IPS-18c (cell line): Measurements from ENCODE around the gene MYH16.
"Not testable (repeated sequence)": the region's sequence is repeated elsewhere in the genome, so short reads cannot be mapped to it uniquely, and the experiment has no call there.

Experiments used
- H3K4me3 ChIP-seq: 2 replicates; pipeline ENCODE4 v1.7.0; 2013; ENCODE audit warnings: low read depth, mild to moderate bottlenecking, low read length, moderate library complexity; ENCODE audit not compliant: insufficient read depth
- H3K9me3 ChIP-seq: one replicate; pipeline ENCODE4 v1.6.1; 2013; ENCODE audit warnings: mild to moderate bottlenecking, low read length, moderate library complexity; ENCODE audit not compliant: control insufficient read depth, insufficient read depth

The MYH16 gene

DNA sequence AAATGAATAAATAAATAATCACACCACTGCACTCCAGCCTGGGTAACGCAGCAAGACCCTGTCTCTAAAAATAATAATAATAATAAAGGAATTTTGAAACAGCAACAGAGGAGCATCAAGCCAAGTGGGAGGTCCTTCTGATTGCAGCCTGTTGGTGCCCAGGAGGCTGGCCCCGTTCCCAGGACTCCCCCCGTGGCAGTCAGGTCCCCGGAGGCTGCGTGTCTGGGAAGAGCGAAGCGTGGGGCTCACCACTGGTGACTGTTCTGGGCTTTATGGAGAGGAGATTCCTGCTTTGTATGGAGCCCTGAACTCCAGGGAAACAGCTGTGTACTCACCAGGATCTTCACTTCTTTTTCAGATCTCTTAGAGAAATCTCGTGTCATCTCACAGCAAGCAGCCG lies 19.3 kb upstream of the MYH16 start:
- Histone ChIP-seq H3K4me3 (no peak overlapping the region), H3K9me3 (no peaks in the 10 kb centered on the region)

DNA sequence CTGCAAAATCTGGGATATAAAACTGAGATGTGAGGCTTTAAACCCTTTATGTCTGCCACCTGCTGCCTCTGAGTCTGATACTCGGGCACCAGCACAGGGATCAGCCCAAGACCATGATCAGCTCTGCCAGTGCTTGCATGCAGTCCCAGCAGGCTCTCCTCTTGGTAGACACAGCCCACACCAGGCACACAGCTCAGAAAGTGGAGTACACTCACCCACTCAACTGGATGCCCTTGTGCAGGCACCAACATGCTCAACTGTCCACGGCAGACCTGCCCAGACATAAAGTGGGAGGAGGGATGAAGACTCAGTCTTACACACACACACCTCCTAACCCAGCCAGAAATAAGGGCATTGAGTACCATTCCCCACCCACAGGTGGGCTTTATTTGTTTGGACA lies 18.2 kb upstream of the MYH16 start:
- no peak overlapping the region for H3K4me3 ChIP-seq
- no peaks in the 10 kb centered on the region for H3K9me3 ChIP-seq

- no peaks in the 10 kb centered on the region for H3K9me3 ChIP-seq
Observed at GRCh38 chr7:99255463-99255862, 17.2 kb upstream of the MYH16 start.

GRCh38 chr7:99257065-99257464 lies 15.6 kb upstream of the MYH16 start:
- no peak overlapping the region for H3K4me3 ChIP-seq
- no peaks in the 10 kb centered on the region for H3K9me3 ChIP-seq

More at GRCh38 chr7:99255463-99255862, 17.2 kb upstream of the MYH16 start:
- H3K4me3 ChIP-seq: no peak overlapping the region

GRCh38 chr7:99257675-99258074 lies 15.0 kb upstream of the MYH16 start:
- no peak overlapping the region for H3K4me3 ChIP-seq
- no peaks in the 10 kb centered on the region for H3K9me3 ChIP-seq

DNA sequence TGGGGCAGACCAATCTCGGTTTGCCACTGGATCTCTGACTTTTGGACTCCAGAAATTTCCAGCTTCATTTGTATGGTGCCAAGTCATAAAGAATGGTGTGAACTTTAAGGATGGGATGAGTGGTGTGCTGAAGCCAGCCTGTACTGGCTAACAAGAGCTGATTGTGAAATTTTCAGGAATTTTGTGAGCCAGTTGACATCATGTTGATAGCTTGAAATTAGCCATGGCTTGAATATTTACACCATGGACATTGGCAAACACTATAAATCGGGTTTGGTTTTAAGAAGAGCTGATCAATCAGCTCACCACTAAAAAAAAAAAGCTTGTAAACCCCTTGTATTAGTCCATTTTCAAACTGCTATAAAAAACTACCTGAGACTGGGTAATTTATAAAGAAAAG lies 14.1 kb upstream of the MYH16 start:
- no peak overlapping the region for H3K4me3 ChIP-seq
- H3K9me3 ChIP-seq: no peaks in the 10 kb centered on the region

DNA sequence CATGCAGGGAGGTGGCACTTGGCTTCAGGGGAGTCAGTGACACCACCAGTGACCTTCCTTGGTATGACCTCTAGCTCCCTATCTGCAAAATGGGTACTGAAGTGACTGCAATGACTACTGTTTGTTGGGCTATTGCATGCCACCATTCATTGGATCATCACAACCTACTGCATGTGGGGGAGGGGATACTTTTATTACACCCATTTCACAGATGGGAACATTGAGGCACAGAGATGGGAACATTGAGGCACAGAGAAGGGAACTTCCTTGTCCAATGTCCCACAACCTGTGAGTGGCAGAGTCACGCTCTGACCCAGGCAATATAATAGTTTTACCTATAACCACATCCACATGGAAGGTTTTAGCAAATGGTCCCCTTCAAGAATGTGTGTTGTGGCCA lies 12.2 kb upstream of the MYH16 start:
- H3K9me3 ChIP-seq: no peaks in the 10 kb centered on the region

DNA sequence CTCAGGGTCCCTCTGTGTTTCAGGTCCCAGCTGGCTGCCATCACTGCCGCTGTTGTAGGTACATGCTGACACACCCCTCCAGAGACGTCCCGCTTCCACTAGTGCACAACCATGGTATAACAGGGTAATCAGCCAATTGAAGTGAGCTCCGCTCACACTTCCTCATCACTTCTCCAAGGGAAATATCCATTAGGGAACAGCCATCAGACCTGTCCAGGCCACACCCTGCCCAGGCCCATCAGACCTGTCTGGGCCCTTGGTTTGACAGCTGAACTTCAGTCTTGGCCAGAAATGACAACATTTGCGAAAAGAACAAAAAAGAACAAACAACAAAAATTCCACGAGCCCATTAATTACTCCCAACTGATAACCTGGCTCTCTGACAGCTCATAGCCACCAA lies 11.0 kb upstream of the MYH16 start:
- no peaks in the 10 kb centered on the region for H3K9me3 ChIP-seq
- no peak overlapping the region for H3K4me3 ChIP-seq

More for the DNA sequence above, 12.2 kb upstream of the MYH16 start:
- no peak overlapping the region for H3K4me3 ChIP-seq

- no peaks in the 10 kb centered on the region for H3K9me3 ChIP-seq
- no peak overlapping the region for H3K4me3 ChIP-seq
Observed at GRCh38 chr7:99265848-99266480, 6.7 kb upstream of the MYH16 start.

- no peaks in the 10 kb centered on the region for H3K9me3 ChIP-seq
- no peak overlapping the region for H3K4me3 ChIP-seq
Observed at GRCh38 chr7:99267481-99267840, 5.2 kb upstream of the MYH16 start.

DNA sequence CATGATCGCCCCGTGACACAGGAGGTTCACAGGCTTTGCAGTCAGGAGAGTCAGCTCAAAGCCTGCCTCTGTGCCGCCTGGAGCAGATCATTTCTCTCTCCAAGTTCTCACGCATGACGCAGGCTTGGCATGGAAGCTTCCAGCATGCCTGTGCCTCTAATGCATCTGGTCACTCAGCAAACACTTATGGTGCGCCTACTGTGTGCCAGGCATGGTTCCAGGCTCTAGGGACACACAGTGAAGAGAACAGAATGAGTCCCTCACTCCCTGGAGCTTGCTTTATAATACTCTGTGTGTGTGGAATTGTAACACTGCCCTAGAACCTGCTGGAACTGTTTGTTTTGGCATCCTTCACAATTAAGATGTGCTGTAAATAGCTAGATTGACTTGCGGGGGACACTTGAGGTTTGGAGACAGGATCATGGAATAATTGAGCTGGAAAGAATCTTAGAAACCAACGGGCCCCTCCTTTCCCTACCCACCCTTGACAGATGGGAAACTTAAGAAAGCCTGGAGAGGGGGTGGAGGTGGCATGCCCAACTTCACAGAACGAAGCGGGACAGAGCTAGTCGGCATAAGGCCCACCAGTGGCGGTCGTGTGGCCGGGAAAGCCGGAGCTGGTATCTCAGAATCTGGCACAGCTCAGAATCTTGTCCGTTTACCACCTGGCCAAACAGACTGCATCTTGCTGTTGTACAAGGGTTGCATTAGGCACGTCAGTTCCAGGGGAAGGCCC lies 4.6 kb upstream of the MYH16 start:
- H3K9me3 ChIP-seq: no peaks in the 10 kb centered on the region
- H3K4me3 ChIP-seq: no peak overlapping the region

DNA sequence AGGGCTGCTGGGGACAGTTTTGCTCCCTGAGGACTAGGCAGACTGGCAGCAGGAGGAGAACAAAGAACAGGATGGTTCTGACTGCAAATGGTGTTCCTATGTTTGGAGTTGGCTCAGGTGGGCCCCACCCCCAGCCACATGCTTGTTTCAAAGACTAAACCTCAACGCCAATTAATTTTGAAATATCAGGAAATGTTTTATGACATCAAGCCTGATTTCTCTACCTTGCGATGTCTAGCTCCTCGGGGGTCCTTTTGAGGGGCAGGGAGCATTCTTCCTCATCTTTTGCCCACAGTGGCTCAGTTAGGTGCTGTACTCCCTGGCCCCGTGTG lies 4.1 kb upstream of the MYH16 start:
- Histone ChIP-seq H3K9me3 (no peaks in the 10 kb centered on the region), H3K4me3 (no peak overlapping the region)

DNA sequence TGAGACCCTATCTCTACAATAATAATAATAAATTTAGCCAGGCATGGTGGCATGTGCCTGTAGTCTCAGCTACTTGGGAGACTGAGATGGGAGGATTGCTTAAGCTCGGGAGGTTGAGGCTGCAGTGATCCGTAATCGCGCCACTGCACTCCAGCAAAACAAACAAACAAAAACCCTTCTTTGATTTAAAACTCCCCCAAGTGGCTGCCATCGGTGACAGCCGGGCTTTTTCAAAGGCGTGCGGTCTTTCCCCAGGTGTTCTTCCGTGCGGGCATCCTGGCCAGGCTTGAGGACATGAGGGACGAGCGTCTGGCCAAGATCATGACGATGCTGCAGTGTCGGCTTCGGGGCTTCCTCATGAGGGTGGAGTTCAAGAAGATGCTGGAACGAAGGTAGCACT lies 1.9 kb upstream of the MYH16 start:
- H3K9me3 ChIP-seq: no peaks in the 10 kb centered on the region
- no peak overlapping the region for H3K4me3 ChIP-seq

GRCh38 chr7:99273561-99273960 lies 922 bp downstream of the MYH16 start:
- H3K4me3 ChIP-seq, H3K9me3 ChIP-seq: not testable (repeated sequence)

DNA sequence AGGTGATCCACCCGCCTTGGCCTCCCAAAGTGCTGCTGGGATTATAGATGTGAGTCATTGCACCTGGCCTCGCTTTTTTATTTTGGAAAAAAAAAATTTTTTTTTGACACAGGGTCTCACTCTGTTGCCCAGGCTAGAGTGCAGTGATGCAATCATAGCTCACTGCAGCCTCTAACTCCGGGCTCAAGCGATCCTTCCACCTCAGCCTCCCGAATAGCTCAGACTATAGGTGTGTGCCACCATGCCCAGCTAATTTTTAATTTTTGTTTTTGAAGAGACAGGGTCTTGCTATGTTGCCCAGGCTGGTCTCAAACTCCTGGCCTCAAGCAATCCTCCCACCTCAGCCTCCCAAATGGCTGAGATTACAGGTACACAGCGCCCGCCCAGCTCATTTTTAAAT lies 2.3 kb downstream of the MYH16 start:
- not testable (repeated sequence) for H3K4me3 ChIP-seq, H3K9me3 ChIP-seq

DNA sequence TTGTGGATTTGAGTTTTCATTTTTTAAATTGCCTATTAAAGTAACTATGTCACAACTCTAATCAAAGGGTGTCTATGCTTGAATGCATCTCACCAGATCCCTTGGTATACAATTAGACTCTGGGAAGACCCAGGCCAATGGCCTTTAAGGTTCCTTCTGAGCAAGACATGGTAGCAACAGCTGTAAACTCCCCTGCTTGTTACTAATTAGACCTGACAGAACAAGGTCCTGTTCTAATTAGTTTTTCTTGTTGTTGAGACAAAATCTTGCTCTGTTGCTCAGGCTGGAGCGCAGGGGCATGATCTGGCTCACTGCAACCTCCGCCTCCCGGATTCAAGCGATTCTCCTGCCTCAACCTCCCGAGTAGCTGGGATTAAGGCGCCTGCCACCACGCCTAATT lies 2.9 kb downstream of the MYH16 start:
- Histone ChIP-seq H3K9me3 (no peaks in the 10 kb centered on the region), H3K4me3 (no peak overlapping the region)

GRCh38 chr7:99278180-99278579 lies 5.5 kb downstream of the MYH16 start:
- no peaks in the 10 kb centered on the region for H3K9me3 ChIP-seq

DNA sequence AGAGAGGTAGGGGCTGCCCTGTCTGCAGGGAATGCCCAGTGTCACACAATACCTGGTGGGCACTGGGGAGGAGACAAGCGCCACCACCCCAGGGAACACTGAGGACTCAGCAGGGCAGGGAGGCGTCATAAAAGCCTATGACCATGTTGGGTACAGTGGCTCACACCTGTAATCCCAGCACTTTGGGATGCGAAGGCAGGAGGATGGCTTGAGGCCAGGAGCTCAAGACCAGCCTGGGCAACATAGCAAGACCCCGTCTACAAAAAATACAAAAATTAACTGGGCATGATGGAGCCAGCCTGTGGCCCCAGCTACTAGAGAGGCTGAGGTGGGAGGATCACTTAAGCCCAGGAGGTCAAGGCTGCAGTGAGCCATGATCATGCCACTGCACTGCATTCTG lies 11.5 kb downstream of the MYH16 start:
- H3K4me3 ChIP-seq, H3K9me3 ChIP-seq: not testable (repeated sequence)

More at GRCh38 chr7:99278180-99278579, 5.5 kb downstream of the MYH16 start:
- H3K4me3 ChIP-seq: no peak overlapping the region
